CD4-positive, alpha-beta T cell treated with Interleukin-21 for 1 hour (primary cell): ENCODE data around the gene ADD1.
"Not testable (repeated sequence)": the region's sequence is repeated elsewhere in the genome, so short reads cannot be mapped to it uniquely, and the experiment has no call there.

Experiments used
- DNase-seq: peaks from one replicate; pipeline ENCODE4 v3.0.0-alpha.2; 2020

ADD1 gene

GRCh38 chr4:2937986-2938385 lies 94.3 kb downstream of the ADD1 start:
- DNase-seq, result no peak

GRCh38 chr4:2938411-2938810 lies 94.8 kb downstream of the ADD1 start:
- DNase-seq, result not testable (repeated sequence)

GRCh38 chr4:2938906-2939305 lies 95.3 kb downstream of the ADD1 start:
- DNase-seq, result no peak

- no peak for DNase-seq
Observed at GRCh38 chr4:2939383-2940243, 96.0 kb downstream of the ADD1 start.

GRCh38 chr4:2940267-2941137 lies 96.9 kb downstream of the ADD1 start:
- DNase-seq, result no peak

GRCh38 chr4:2941138-2942036 lies 97.7 kb downstream of the ADD1 start:
- DNase-seq, result no peak

GRCh38 chr4:2942037-2942531 lies 98.4 kb downstream of the ADD1 start:
- DNase-seq, result peak; percentile 41

- DNase-seq, result peak; percentile 65
Observed at GRCh38 chr4:2942532-2943363, 99.1 kb downstream of the ADD1 start.

GRCh38 chr4:2943364-2944090 lies 99.9 kb downstream of the ADD1 start:
- no peak for DNase-seq

GRCh38 chr4:2944091-2944482 lies 100.4 kb downstream of the ADD1 start:
- DNase-seq, result no peak

- no peak for DNase-seq
Observed at GRCh38 chr4:2944586-2945526, 101.2 kb downstream of the ADD1 start.

- not testable (repeated sequence) for DNase-seq
Observed at GRCh38 chr4:2945619-2946604, 102.3 kb downstream of the ADD1 start.

- no peak for DNase-seq
Observed at GRCh38 chr4:2946812-2947600, 103.4 kb downstream of the ADD1 start.

GRCh38 chr4:2947926-2948325 lies 104.3 kb downstream of the ADD1 start:
- no peak for DNase-seq

GRCh38 chr4:2948895-2949781 lies 105.5 kb downstream of the ADD1 start:
- no peak for DNase-seq

GRCh38 chr4:2949782-2950125 lies 106.1 kb downstream of the ADD1 start:
- DNase-seq, result no peak
